Measurements from ENCODE around the gene ARHGEF2.
A peak's percentile ranks its signal among the peaks of the same experiment; 100 is the strongest.

ARHGEF2 gene

GRCh38 chr1:155978325-155978972 lies at the start of gene ARHGEF2:
ARHGEF2 (minus strand) TSS chr1:155978547; CDS start chr1:155978427, 120 bp downstream.
- H3K9me3 ChIP-seq (ENCODE audit: control insufficient read depth, low read length) = no peaks in the 10 kb centered on the region
- H3K4me1 ChIP-seq (ENCODE audit: control insufficient read depth, insufficient read depth, low read length) = peaks cover 73% of the 10 kb centered on the region
- H3K27me3 ChIP-seq (ENCODE audit: control insufficient read depth, insufficient read depth, low read length) = no peaks in the 10 kb centered on the region
- no peaks in the 10 kb centered on the region for H3K36me3 ChIP-seq (ENCODE audit: control insufficient read depth, insufficient read depth, low read length)
- peak within 1 kb of the TSS; percentile 60 for H3K4me3 ChIP-seq (ENCODE audit: low read length)
- H3K9ac ChIP-seq (ENCODE audit: low read length) = peak within 1 kb of the TSS; percentile 81

- Histone ChIP-seq H3K9me3 (ENCODE audit: control insufficient read depth, low read length) (no peaks in the 10 kb centered on the region), H3K4me3 (ENCODE audit: low read length) (no peak overlapping the region), H3K27me3 (ENCODE audit: control insufficient read depth, insufficient read depth, low read length) (no peaks in the 10 kb centered on the region), H3K9ac (ENCODE audit: low read length) (no peak overlapping the region), H3K4me1 (ENCODE audit: control insufficient read depth, insufficient read depth, low read length) (peaks cover 9% of the 10 kb centered on the region), H3K36me3 (ENCODE audit: control insufficient read depth, insufficient read depth, low read length) (no peaks in the 10 kb centered on the region)
These were observed 48.2 kb upstream of the ARHGEF2 start for GRCh38 chr1:156026588-156026987.

- Histone ChIP-seq H3K4me1 (ENCODE audit: control insufficient read depth, insufficient read depth, low read length) (peaks cover 9% of the 10 kb centered on the region), H3K36me3 (ENCODE audit: control insufficient read depth, insufficient read depth, low read length) (no peaks in the 10 kb centered on the region), H3K27me3 (ENCODE audit: control insufficient read depth, insufficient read depth, low read length) (no peaks in the 10 kb centered on the region), H3K9me3 (ENCODE audit: control insufficient read depth, low read length) (no peaks in the 10 kb centered on the region), H3K9ac (ENCODE audit: low read length) (no peak overlapping the region), H3K4me3 (ENCODE audit: low read length) (no peak overlapping the region)
These were observed 47.5 kb upstream of the ARHGEF2 start for GRCh38 chr1:156025876-156026275.

- Histone ChIP-seq H3K9me3 (ENCODE audit: control insufficient read depth, low read length) (no peaks in the 10 kb centered on the region), H3K27me3 (ENCODE audit: control insufficient read depth, insufficient read depth, low read length) (no peaks in the 10 kb centered on the region)
These were observed 46.5 kb upstream of the ARHGEF2 start for GRCh38 chr1:156024801-156025200.

GRCh38 chr1:156021954-156022353 lies 43.6 kb upstream of the ARHGEF2 start:
- Histone ChIP-seq H3K36me3 (ENCODE audit: control insufficient read depth, insufficient read depth, low read length) (no peaks in the 10 kb centered on the region), H3K4me1 (ENCODE audit: control insufficient read depth, insufficient read depth, low read length) (peaks cover 15% of the 10 kb centered on the region), H3K9ac (ENCODE audit: low read length) (no peak overlapping the region), H3K9me3 (ENCODE audit: control insufficient read depth, low read length) (no peaks in the 10 kb centered on the region), H3K27me3 (ENCODE audit: control insufficient read depth, insufficient read depth, low read length) (no peaks in the 10 kb centered on the region), H3K4me3 (ENCODE audit: low read length) (no peak overlapping the region)

More at GRCh38 chr1:156024801-156025200, 46.5 kb upstream of the ARHGEF2 start:
- Histone ChIP-seq H3K36me3 (ENCODE audit: control insufficient read depth, insufficient read depth, low read length) (no peaks in the 10 kb centered on the region), H3K9ac (ENCODE audit: low read length) (no peak overlapping the region), H3K4me1 (ENCODE audit: control insufficient read depth, insufficient read depth, low read length) (peaks cover 12% of the 10 kb centered on the region), H3K4me3 (ENCODE audit: low read length) (no peak overlapping the region)

GRCh38 chr1:156021093-156021428 lies 42.7 kb upstream of the ARHGEF2 start:
- H3K4me1 ChIP-seq (ENCODE audit: control insufficient read depth, insufficient read depth, low read length) = peaks cover 13% of the 10 kb centered on the region
- peak overlapping the region; percentile 73 for H3K9ac ChIP-seq (ENCODE audit: low read length)
- H3K4me3 ChIP-seq (ENCODE audit: low read length) = peak overlapping the region; percentile 64
- H3K36me3 ChIP-seq (ENCODE audit: control insufficient read depth, insufficient read depth, low read length) = no peaks in the 10 kb centered on the region
- H3K27me3 ChIP-seq (ENCODE audit: control insufficient read depth, insufficient read depth, low read length) = no peaks in the 10 kb centered on the region
- no peaks in the 10 kb centered on the region for H3K9me3 ChIP-seq (ENCODE audit: control insufficient read depth, low read length)

- H3K36me3 ChIP-seq (ENCODE audit: control insufficient read depth, insufficient read depth, low read length) = no peaks in the 10 kb centered on the region
- no peaks in the 10 kb centered on the region for H3K27me3 ChIP-seq (ENCODE audit: control insufficient read depth, insufficient read depth, low read length)
- peak within 1 kb of the TSS; percentile 73 for H3K9ac ChIP-seq (ENCODE audit: low read length)
- H3K4me3 ChIP-seq (ENCODE audit: low read length) = peak within 1 kb of the TSS; percentile 64
- no peaks in the 10 kb centered on the region for H3K9me3 ChIP-seq (ENCODE audit: control insufficient read depth, low read length)
- peaks cover 8% of the 10 kb centered on the region for H3K4me1 ChIP-seq (ENCODE audit: control insufficient read depth, insufficient read depth, low read length)
These were observed 42.1 kb upstream of the ARHGEF2 start, which contains the start of gene SSR2 for GRCh38 chr1:156020293-156021092. SSR2 (minus strand) TSS chr1:156020951; CDS start chr1:156020167, 784 bp downstream.

- Histone ChIP-seq H3K36me3 (ENCODE audit: control insufficient read depth, insufficient read depth, low read length) (no peaks in the 10 kb centered on the region), H3K27me3 (ENCODE audit: control insufficient read depth, insufficient read depth, low read length) (no peaks in the 10 kb centered on the region), H3K4me3 (ENCODE audit: low read length) (peak overlapping the region; percentile 64), H3K9me3 (ENCODE audit: control insufficient read depth, low read length) (no peaks in the 10 kb centered on the region), H3K4me1 (ENCODE audit: control insufficient read depth, insufficient read depth, low read length) (peaks cover 8% of the 10 kb centered on the region), H3K9ac (ENCODE audit: low read length) (peak overlapping the region; percentile 73)
These were observed 41.6 kb upstream of the ARHGEF2 start for GRCh38 chr1:156019946-156020292.

GRCh38 chr1:156014829-156015228 lies 36.5 kb upstream of the ARHGEF2 start:
- peaks cover 11% of the 10 kb centered on the region for H3K36me3 ChIP-seq (ENCODE audit: control insufficient read depth, insufficient read depth, low read length)
- no peaks in the 10 kb centered on the region for H3K9me3 ChIP-seq (ENCODE audit: control insufficient read depth, low read length)
- no peak overlapping the region for H3K4me3 ChIP-seq (ENCODE audit: low read length)
- H3K4me1 ChIP-seq (ENCODE audit: control insufficient read depth, insufficient read depth, low read length) = peaks cover 6% of the 10 kb centered on the region
- H3K27me3 ChIP-seq (ENCODE audit: control insufficient read depth, insufficient read depth, low read length) = no peaks in the 10 kb centered on the region
- no peak overlapping the region for H3K9ac ChIP-seq (ENCODE audit: low read length)

GRCh38 chr1:156012051-156012817 lies 33.9 kb upstream of the ARHGEF2 start:
- H3K9ac ChIP-seq (ENCODE audit: low read length) = no peak overlapping the region
- peaks cover under 1% of the 10 kb centered on the region for H3K4me1 ChIP-seq (ENCODE audit: control insufficient read depth, insufficient read depth, low read length)
- H3K9me3 ChIP-seq (ENCODE audit: control insufficient read depth, low read length) = no peaks in the 10 kb centered on the region
- peaks cover 11% of the 10 kb centered on the region for H3K36me3 ChIP-seq (ENCODE audit: control insufficient read depth, insufficient read depth, low read length)
- no peak overlapping the region for H3K4me3 ChIP-seq (ENCODE audit: low read length)
- no peaks in the 10 kb centered on the region for H3K27me3 ChIP-seq (ENCODE audit: control insufficient read depth, insufficient read depth, low read length)

GRCh38 chr1:156009404-156009803 lies 31.1 kb upstream of the ARHGEF2 start:
- Histone ChIP-seq H3K4me1 (ENCODE audit: control insufficient read depth, insufficient read depth, low read length) (peaks cover 16% of the 10 kb centered on the region), H3K9me3 (ENCODE audit: control insufficient read depth, low read length) (no peaks in the 10 kb centered on the region), H3K36me3 (ENCODE audit: control insufficient read depth, insufficient read depth, low read length) (peaks cover 11% of the 10 kb centered on the region), H3K9ac (ENCODE audit: low read length) (no peak overlapping the region), H3K27me3 (ENCODE audit: control insufficient read depth, insufficient read depth, low read length) (no peaks in the 10 kb centered on the region), H3K4me3 (ENCODE audit: low read length) (no peak overlapping the region)

Measured in mucosa of stomach (tissue), 1 donor.